ENCODE measurements around the gene CXorf38. TPM values are rescaled to one million over a fixed set of nuclear protein-coding genes. Genes with fewer than 3 reads are reported as not detected.

The CXorf38 gene
- total RNA-seq, 1 donor, result 10.1 TPM

GRCh38 chrX:40622479-40623138 lies 24.8 kb downstream of the CXorf38 start:
- H3K36me3 ChIP-seq (ENCODE audit: insufficient read depth, low read length), result no peaks in the 10 kb centered on the region
- H3K4me3 ChIP-seq (ENCODE audit: insufficient read depth, low read length), result no peak overlapping the region
- H4K20me1 ChIP-seq (ENCODE audit: insufficient read depth, low read length), result peaks cover 3% of the 10 kb centered on the region
- no peak overlapping the region for H3K4me2 ChIP-seq (ENCODE audit: insufficient read depth, low read length)
- no peaks in the 10 kb centered on the region for H3K4me1 ChIP-seq (ENCODE audit: insufficient read depth, low read length)
- no peaks in the 10 kb centered on the region for H3K79me2 ChIP-seq (ENCODE audit: insufficient read depth, low read length)
- H2AFZ ChIP-seq (ENCODE audit: low read length), result no peak overlapping the region
- H3K9me3 ChIP-seq (ENCODE audit: low read depth, low read length), result no peaks in the 10 kb centered on the region
- peaks cover 18% of the 10 kb centered on the region for H3K27me3 ChIP-seq (ENCODE audit: insufficient read depth, low read length)
- no peak overlapping the region for H3K27ac ChIP-seq (ENCODE audit: low read depth, low read length)
- no peak for TF ChIP-seq CTCF (IDR thresholded peaks at IDR 0.05; ENCODE audit: extremely low read depth, low read depth, low read length)
- DNase-seq (ENCODE audit: insufficient read length, low spot score, missing footprints), result peak; percentile 76

- Histone ChIP-seq H3K4me3 (ENCODE audit: insufficient read depth, low read length) (no peak overlapping the region), H3K4me2 (ENCODE audit: insufficient read depth, low read length) (no peak overlapping the region), H2AFZ (ENCODE audit: low read length) (no peak overlapping the region), H3K4me1 (ENCODE audit: insufficient read depth, low read length) (no peaks in the 10 kb centered on the region), H3K36me3 (ENCODE audit: insufficient read depth, low read length) (no peaks in the 10 kb centered on the region), H3K27ac (ENCODE audit: low read depth, low read length) (no peak overlapping the region), H4K20me1 (ENCODE audit: insufficient read depth, low read length) (peaks cover 3% of the 10 kb centered on the region), H3K9me3 (ENCODE audit: low read depth, low read length) (no peaks in the 10 kb centered on the region), H3K27me3 (ENCODE audit: insufficient read depth, low read length) (peaks cover 22% of the 10 kb centered on the region), H3K79me2 (ENCODE audit: insufficient read depth, low read length) (no peaks in the 10 kb centered on the region)
- DNase-seq (ENCODE audit: insufficient read length, low spot score, missing footprints), result no peak
- no peak for TF ChIP-seq CTCF (IDR thresholded peaks at IDR 0.05; ENCODE audit: extremely low read depth, low read depth, low read length)
Observed at GRCh38 chrX:40617566-40617965, 29.8 kb downstream of the CXorf38 start.

- no peak for DNase-seq (ENCODE audit: insufficient read length, low spot score, missing footprints)
- peaks cover 23% of the 10 kb centered on the region for H3K27me3 ChIP-seq (ENCODE audit: insufficient read depth, low read length)
- H3K36me3 ChIP-seq (ENCODE audit: insufficient read depth, low read length), result no peaks in the 10 kb centered on the region
- no peak for TF ChIP-seq CTCF (IDR thresholded peaks at IDR 0.05; ENCODE audit: extremely low read depth, low read depth, low read length)
- H3K4me2 ChIP-seq (ENCODE audit: insufficient read depth, low read length), result no peak overlapping the region
- no peak overlapping the region for H3K4me3 ChIP-seq (ENCODE audit: insufficient read depth, low read length)
- no peaks in the 10 kb centered on the region for H3K79me2 ChIP-seq (ENCODE audit: insufficient read depth, low read length)
- H2AFZ ChIP-seq (ENCODE audit: low read length), result no peak overlapping the region
- H3K4me1 ChIP-seq (ENCODE audit: insufficient read depth, low read length), result no peaks in the 10 kb centered on the region
- no peaks in the 10 kb centered on the region for H4K20me1 ChIP-seq (ENCODE audit: insufficient read depth, low read length)
- no peaks in the 10 kb centered on the region for H3K9me3 ChIP-seq (ENCODE audit: low read depth, low read length)
- H3K27ac ChIP-seq (ENCODE audit: low read depth, low read length), result no peak overlapping the region
Observed at GRCh38 chrX:40615976-40616375, 31.4 kb downstream of the CXorf38 start.

DNA sequence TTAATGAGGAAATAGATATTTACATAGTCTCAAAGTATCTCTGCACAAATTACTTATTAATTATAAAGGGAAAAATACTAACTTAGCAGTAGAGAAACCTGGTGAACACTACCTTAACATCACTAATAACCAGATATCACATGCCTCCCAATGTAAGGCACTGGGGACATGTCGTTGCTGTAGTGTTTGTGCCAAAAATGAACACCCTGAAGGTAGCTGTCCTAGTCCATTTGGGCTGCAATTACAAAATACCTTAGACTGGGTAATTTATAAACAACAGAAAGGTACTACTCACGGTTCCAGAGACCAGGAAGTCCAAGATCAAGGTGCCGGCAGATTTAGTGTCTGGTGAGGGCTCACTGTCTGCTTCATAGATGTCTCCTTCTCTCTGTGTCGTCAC lies 34.9 kb downstream of the CXorf38 start:
- H3K27me3 ChIP-seq (ENCODE audit: insufficient read depth, low read length), result peaks cover 19% of the 10 kb centered on the region
- no peaks in the 10 kb centered on the region for H4K20me1 ChIP-seq (ENCODE audit: insufficient read depth, low read length)
- H3K9me3 ChIP-seq (ENCODE audit: low read depth, low read length), result no peaks in the 10 kb centered on the region
- no peak overlapping the region for H3K4me2 ChIP-seq (ENCODE audit: insufficient read depth, low read length)
- no peak overlapping the region for H3K4me3 ChIP-seq (ENCODE audit: insufficient read depth, low read length)
- no peak overlapping the region for H2AFZ ChIP-seq (ENCODE audit: low read length)
- no peak for TF ChIP-seq CTCF (IDR thresholded peaks at IDR 0.05; ENCODE audit: extremely low read depth, low read depth, low read length)
- H3K27ac ChIP-seq (ENCODE audit: low read depth, low read length), result no peak overlapping the region
- no peaks in the 10 kb centered on the region for H3K79me2 ChIP-seq (ENCODE audit: insufficient read depth, low read length)
- no peak for DNase-seq (ENCODE audit: insufficient read length, low spot score, missing footprints)
- H3K36me3 ChIP-seq (ENCODE audit: insufficient read depth, low read length), result no peaks in the 10 kb centered on the region
- no peaks in the 10 kb centered on the region for H3K4me1 ChIP-seq (ENCODE audit: insufficient read depth, low read length)
